Left cardiac atrium (tissue), 4 donors: ENCODE results near the gene CSF1R. TPM values are rescaled to one million over a fixed set of nuclear protein-coding genes. Genes with fewer than 3 reads are reported as not detected.
"Not testable (repeated sequence)": the region's sequence is repeated elsewhere in the genome, so short reads cannot be mapped to it uniquely, and the experiment has no call there.

Experiments
- ATAC-seq, 2 donors: fragments of 200-7000 bp; cut with Tn5 transposase; one replicate each; pipeline ENCODE4 v1.9.1; 2020; ENCODE audit warnings: mild to moderate bottlenecking in 2 of 2, moderate library complexity in 2 of 2
- DNase-seq: peaks from one replicate; pipeline ENCODE4 v3.0.0-alpha.2; 2020
- intact Hi-C, 2 donors: fragments of 100-400 bp; cut with DNase I; formaldehyde crosslinking; loops; one replicate each; pipeline versions ENCODE4 v1.14.1 to v1.15.1; 2022 to 2023
- total RNA-seq, 2 donors: library from RNA; stranded (reverse); fragmentation: NEBNext Ultra II Directional; extraction: Animal tissue kit (Norgen Biotek cat#: 25700); gene quantifications; one replicate each; pipeline ENCODE4 v1.2.1, GENCODE V29; 2021
- donor health status: DM: no; HTN: yes; CAD: no.
- donor health status: DM: no; HTN: yes; CAD: no; lungs with severe emphysema.
- donor health status: DM: yes; HTN: yes; CAD: no.
- donor health status: Dilated cardiomyopathy.

CSF1R gene
- total RNA-seq, 2 donors from 2014 or later: 18.3 to 41.6 TPM

- intact Hi-C loops: no loop called here
- ATAC-seq: peak in 1 of 2 donors; percentile 35
- DNase-seq: no peak
These were observed 40.3 kb downstream of the CSF1R start for GRCh38 chr5:150046031-150046430.

DNA sequence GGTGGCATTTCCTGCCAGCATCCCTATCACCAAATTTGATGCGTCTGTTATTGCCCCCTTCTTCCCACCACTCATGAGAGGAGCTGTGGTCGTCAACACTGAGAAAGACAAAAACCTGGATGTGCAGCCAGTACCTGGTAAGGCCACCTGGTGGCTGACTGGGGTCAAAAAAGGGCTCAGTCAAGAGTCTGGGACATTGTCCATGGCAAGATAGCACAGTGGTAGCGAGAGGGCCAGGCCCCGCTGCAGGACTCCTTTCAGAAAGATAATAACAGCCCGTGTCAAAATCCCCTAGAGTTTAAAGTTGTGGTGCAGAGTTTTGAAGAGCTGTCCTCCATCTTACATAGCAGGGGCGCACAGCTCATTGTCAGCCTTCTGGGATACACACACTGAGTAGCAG is 40.8 kb downstream of the CSF1R start:
- intact Hi-C loops: no loop called here
- DNase-seq (no peak), ATAC-seq (no peak)

DNA sequence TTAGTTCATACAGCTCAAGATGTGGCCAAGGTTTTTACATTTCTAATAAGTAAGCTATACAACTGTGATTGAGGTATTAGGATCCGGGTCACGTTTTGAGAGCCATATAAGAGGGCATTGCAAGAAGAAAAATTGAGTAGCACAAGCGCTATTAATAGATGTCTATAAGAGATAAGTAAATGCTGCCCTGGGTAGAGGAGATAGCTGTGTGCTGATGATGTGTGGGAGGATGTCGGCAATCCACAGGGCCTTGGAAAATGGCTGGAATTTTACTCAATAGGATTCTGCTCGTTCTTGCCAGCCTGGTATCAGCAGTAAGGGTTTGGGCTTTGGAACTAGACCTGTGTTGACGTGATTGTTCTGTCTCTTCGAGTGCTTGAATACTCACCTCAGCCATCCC is 41.6 kb downstream of the CSF1R start:
- intact Hi-C loops: no loop called here
- DNase-seq (no peak), ATAC-seq (peak; percentile 6 to 37)

- intact Hi-C loops: no loop called here
- ATAC-seq (peak; percentile 21 to 37), DNase-seq (no peak)
These were observed 42.0 kb downstream of the CSF1R start for GRCh38 chr5:150044329-150044681.

DNA sequence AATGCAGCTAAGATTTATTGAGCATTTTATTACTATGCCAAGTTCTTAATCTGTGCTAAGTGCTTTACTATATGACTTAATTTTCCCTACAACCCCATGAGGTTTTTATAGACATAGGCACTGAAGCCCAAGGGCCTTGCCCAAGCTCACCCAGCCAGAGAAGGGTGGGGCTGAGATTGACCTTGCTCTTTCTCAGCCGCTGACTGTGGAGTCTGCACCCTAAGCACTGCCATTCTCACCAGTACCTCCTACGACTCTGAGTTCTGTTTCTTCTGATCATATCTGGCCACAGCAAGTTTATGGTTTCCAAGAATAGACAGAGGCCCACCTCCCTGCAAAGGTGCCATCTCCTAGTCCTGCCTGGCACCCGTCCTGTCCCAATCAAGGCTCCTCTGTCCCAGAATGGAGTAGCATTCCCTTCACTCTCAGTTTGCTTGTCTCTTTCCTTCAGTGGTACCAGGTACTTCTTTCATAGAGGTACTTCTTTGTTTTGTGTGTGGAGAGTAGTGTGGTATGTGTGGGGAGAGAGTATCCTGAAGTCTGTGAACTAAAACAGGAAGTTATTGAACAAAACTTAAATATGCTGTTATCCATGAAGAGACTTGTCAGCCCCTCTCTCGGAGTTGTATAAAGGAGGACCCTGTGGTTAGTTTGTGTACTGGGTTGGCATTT is 42.6 kb downstream of the CSF1R start:
- intact Hi-C loops: no loop called here
- peak in 1 of 2 donors; percentile 64 for ATAC-seq
- DNase-seq: no peak

DNA sequence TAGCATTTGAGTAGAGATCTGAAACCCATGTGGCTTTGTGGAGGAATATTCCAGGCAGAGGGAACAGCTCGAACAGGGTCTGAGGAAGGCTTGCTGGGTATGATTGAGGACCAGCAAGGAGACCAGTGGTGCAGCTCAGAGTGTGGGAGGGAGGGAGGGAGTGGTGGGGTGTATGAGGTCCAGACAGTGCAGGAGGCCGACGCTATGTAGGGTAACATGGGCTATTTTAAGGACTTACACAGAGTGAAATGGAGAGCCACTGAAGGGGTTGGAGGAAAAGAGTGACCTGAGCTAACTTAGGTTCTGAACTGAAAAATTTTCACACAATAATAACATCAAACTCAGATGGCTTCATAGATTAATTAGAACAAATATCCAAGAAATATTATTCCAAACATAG is 43.9 kb downstream of the CSF1R start:
- DNase-seq: no peak
- intact Hi-C loops: no loop called here
- peak in 1 of 2 donors; percentile 20 for ATAC-seq

DNA sequence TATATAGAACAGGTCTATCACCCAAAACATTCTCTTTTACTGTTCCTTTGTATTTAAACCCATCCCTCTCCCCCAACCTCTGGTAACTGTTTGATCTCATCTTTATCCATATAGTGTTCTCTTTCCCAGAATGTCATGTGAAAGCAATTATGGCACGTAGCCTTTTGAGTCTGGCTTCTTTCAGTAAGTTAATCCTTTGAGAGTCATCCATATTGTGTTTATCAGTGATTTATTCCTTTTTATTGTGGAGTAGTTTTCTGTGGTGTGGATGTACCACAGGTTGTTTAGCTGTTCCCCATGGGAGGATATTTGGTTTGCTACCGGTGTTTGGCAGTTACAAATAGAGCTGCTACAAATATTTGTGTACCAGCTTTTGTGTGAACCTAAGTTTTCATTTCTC is 47.8 kb downstream of the CSF1R start:
- no peak for ATAC-seq
- no peak for DNase-seq
- intact Hi-C loops: no loop called here

DNA sequence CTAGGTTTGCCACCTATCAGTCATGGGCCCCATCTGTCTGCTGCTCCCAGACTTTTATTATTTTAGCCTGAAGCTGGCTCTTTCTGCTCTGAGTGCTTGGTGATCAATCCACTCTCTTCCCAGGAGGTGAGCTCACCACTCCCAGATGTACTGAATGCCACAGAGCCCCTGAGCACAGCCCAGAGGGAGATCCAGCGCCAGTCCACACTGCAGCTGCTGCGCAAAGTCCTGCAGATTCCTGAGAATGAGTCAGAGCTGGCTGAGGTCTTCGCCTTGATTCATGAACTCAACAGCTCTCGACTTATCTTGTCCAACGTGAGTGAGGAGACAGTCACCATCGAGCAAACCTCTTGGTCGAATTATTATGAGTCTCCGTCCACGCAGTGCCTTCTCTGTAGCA is 49.8 kb downstream of the CSF1R start:
- ATAC-seq: peak; percentile 91 to 98
- peak; percentile 60 for DNase-seq
- intact Hi-C loops: no loop called here

DNA sequence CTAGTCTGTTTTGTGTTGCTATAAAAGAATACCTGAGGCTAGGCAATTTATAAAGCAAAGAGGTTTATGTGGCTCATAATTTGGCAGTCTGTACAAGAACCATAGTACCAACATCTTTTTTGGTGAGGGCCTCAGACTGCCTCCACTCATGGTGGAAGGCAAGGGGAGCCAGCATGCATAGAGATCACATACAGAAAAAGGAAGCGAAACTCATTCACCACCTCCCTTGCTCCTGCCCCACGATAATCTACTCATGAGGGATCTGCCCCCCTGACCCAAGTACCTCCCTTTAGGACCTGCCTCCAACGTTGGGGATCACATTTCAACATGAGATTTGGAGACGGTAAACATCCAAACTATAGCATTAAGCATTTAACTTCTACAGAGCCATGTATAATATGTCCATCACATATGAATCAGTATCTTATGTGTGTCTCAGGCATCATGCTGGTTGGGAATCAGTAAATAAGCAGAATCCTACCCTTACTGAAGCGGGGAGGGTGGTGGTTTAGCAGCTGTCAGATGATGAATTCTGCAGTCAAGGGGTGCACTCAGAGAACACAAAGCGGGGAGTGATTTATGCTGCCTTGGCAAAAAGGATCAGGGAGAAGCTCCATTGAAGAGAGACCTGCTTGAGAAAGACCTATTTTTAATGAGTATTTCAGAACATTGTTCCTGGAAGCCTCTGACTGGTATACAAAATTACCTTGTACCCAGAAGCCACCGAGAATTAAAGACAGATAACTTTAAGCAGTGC is 51.0 kb downstream of the CSF1R start:
- DNase-seq (no peak), ATAC-seq (no peak)
- intact Hi-C loops: no loop called here

DNA sequence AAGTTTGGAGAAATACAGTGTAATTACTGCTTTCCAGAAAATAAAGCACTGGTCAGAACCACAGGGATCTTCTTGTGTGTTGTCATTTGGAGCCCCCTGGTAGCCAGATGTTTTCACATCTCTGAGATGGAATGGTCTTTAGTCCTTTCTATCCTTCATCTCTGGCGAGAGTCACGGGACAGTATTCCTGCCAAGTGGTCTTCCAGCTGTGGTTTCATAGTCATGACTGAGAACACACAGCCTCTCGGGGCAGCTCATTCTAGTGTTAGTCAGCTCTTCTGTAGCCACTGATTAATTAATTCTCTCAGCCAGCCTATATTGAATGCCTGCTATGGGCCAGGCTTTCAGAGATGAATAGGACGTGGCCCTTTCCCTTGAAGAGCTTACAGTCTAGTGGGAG is 51.7 kb downstream of the CSF1R start:
- intact Hi-C loops: no loop called here
- ATAC-seq (peak in 1 of 2 donors; percentile 30), DNase-seq (no peak)

DNA sequence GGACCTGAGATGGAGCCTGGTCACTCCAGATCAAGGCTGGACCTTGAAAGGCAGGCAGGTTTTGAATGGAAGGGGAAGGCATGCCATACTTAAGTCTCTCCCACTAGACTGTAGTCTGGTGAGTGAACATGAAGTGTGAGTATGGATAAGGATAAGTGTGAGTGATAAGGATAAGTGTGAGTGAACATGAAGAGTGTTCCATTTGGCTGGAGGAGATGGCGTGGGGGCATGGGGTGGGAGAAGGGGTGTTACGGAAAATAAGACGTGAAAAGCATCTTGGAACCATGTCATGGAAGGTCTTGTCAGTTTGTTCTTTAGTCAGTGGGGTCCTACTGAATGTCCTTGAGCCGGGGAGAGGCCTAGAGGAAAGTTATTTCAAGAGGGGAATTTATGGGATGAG is 53.0 kb downstream of the CSF1R start:
- no peak for DNase-seq
- intact Hi-C loops: no loop called here
- ATAC-seq: peak in 1 of 2 donors; percentile 55

- intact Hi-C loops: loop anchor here in 1 of 2 donors (10.0 kb wide), 1 partner anchor 187 kb away; no protein-coding TSS in a partner anchor
- ATAC-seq, DNase-seq: not testable (repeated sequence)
These were observed 58.3 kb downstream of the CSF1R start for GRCh38 chr5:150028047-150028446.

DNA sequence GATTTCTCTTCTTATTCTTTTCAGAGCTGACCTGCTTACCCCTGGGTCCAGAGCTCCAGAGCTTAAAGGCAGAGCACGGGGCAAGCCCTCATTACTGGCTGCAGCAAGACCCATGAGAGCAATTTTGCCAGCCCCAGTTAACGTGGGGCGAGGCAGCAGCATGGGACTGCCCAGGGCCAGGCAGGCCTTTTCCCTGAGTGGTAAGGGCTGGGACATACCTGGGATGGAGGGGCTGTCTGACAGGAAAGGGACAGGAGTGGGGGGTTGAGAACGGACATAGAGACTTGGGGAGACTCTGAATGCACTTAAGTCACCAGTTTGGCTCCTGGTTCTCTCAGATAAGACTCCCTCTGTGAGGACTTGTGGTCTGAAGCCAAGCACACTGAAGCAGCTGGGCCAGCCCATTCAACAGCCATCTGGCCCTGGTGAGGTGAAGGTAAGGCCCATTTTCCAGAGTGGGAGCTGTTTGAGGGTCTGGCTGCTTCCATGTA is 59.6 kb downstream of the CSF1R start:
- ATAC-seq (no peak), DNase-seq (no peak)
- intact Hi-C loops: loop anchor here in 1 of 2 donors (10.0 kb wide), 1 partner anchor 188 kb away; no protein-coding TSS in a partner anchor

DNA sequence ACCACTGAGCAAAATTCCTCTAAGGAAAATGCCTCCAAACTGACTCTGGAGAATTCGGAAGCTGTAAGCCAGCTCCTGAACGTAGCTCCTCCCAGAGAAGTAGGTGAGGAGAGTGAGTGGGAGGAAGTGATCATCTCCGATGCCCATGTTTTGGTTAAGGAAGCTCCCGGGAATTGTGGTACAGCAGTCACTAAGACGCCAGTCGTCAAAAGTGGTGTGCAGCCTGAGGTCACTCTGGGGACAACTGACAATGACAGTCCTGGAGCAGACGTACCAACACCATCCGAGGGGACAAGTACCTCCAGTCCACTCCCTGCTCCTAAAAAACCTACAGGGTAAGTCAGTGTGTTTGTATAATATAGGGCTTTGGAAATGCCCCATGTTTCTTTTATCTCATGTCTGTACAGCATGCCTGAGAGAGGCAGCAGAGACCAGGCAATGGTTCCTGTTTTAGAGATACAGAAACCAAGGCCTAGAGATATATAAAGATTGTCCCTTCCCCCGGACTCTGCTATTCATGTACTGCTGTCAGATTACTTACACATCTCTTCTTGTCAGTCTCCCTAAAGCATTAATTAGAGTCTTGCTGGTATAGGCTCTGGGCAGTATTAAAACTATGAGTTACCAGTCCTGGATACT is 61.9 kb downstream of the CSF1R start:
- intact Hi-C loops: loop anchor here in 1 of 2 donors (10.0 kb wide), 1 partner anchor 190 kb away; no protein-coding TSS in a partner anchor
- DNase-seq: no peak
- ATAC-seq: peak; percentile 28 to 71

GRCh38 chr5:150023136-150023535 is 63.2 kb downstream of the CSF1R start:
- DNase-seq: no peak
- intact Hi-C loops: loop anchor here in 1 of 2 donors (10.0 kb wide), 1 partner anchor 192 kb away; no protein-coding TSS in a partner anchor
- no peak for ATAC-seq

DNA sequence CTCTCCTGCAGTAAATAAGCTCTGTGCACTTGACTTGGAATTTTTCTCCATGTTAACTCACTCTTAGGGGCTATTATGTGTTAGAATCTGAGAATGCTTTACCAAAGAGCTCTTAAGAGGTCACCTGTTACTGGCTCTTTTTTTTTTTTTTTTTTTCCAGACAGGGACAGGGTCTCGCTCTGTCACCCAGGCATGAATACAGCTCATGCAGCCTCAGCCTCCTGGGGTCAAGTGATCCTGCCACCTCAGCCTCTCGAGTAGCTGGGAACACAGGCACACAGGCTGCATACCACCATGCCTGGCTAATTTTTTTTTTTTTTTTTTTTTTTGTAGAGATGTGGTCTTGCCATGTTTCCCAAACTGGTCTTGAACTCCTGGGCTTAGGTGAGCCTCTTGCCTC is 63.7 kb downstream of the CSF1R start:
- intact Hi-C loops: loop anchor here in 1 of 2 donors (10.0 kb wide), 1 partner anchor 192 kb away; no protein-coding TSS in a partner anchor
- DNase-seq (no peak), ATAC-seq (peak in 1 of 2 donors; percentile 66)

- intact Hi-C loops: loop anchor here in 1 of 2 donors (10.0 kb wide), 1 partner anchor 193 kb away; no protein-coding TSS in a partner anchor
- ATAC-seq (peak; percentile 72 to 76), DNase-seq (no peak)
These were observed 64.2 kb downstream of the CSF1R start for GRCh38 chr5:150022158-150022531.

DNA sequence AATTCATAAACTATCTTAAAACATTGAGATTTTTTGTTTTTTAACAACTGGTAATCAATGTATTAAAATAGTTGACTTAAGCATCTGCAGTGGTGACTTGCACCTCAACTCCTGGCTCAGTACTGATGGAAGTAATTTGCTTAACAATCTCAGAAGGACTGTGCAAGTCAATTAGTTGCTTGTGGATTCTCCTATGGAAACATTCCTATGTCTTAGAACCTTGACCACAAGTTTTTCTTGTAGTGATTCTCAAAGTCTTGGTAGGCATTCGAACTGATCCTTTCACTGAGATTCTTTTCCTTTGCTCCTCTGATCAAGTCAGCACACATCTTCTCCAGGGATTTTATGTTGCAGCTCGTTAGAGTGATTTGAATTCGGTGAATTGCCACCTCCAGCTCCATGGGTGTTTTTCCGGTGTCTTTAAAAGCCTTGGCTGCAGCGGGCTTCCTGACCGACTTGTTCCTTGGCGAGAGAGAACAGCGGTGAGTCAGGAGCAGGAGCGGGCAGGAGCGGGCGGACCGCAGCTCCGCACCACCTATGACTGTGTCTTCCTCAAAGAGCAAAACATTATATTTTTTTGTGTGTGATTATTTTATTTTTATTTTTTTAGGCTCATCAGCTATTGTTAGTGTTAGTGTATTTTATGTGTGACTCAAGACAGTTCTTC is 64.7 kb downstream of the CSF1R start:
- DNase-seq: no peak
- ATAC-seq: peak; percentile 36 to 39
- intact Hi-C loops: loop anchor here in 1 of 2 donors (10.0 kb wide), 1 partner anchor 193 kb away; no protein-coding TSS in a partner anchor

DNA sequence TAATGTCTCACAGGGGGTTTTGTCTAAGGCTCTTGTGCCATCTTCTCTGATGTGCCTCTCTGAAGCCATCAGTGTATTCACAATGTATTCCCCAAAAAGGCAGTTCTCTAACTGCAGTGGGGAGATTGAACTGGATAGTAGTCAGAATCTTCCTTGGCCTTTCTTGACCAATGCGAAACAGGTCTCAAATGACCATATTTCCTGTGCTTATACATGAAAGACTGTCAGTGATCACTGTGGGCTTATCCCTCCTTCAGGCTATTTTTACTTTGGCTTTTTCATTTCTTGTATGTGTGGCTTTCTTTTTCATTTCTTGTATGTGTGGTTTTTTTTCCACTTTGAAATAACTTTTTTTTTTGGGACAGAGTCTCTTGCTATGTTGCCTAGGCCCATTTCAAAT is 66.1 kb downstream of the CSF1R start:
- no peak for ATAC-seq
- no peak for DNase-seq
- intact Hi-C loops: loop anchor here in 1 of 2 donors (10.0 kb wide), 1 partner anchor 195 kb away; no protein-coding TSS in a partner anchor
